BJ (cell line): ENCODE data around the gene C4orf50. TPM values are rescaled to one million over a fixed set of nuclear protein-coding genes. Genes with fewer than 3 reads are reported as not detected.

Experiments used
- CTCF ChIA-PET: fragments of 350-600 bp; formaldehyde crosslinking; extraction: SDS; loops from one replicate; lab custom pipeline; 2021; ENCODE audit warnings: antibody characterized with exemption, inconsistent platforms; lab: Yijun Ruan, JAX
- POLR2A ChIA-PET: fragments of 300-600 bp; sonication (Branson Sonifier 250); formaldehyde crosslinking; extraction: SDS; loops from one replicate; lab custom pipeline; 2021; ENCODE audit warnings: antibody characterized with exemption; lab: Charles Lee
- DNase-seq: peaks from one replicate; pipeline ENCODE4 v3.0.0-alpha.2; 2011; ENCODE audit warnings: low read depth
- H3K27me3 ChIP-seq: 2 replicates; pipeline ENCODE4 v1.6.0; 2011; ENCODE audit warnings: low read length; ENCODE audit not compliant: control insufficient read depth, insufficient read depth
- H3K36me3 ChIP-seq: 2 replicates; pipeline ENCODE4 v1.5.1; 2011; ENCODE audit warnings: low read length; ENCODE audit not compliant: control insufficient read depth, insufficient read depth
- H3K4me3 ChIP-seq: 2 replicates; pipeline ENCODE4 v1.5.1; 2011; ENCODE audit warnings: low read depth, mild to moderate bottlenecking, control low read depth, low read length
- polyA plus RNA-seq: library from polyadenylated mRNA; depleted of rRNA; stranded (reverse); fragments of >200 nt; gene quantifications from 2 replicates; pipeline ENCODE4 v1.2.3, GENCODE V29; 2011
- TF ChIP-seq, protein P1 (sequence below): IDR thresholded peaks from 2 replicates; pipeline ENCODE4 v1.5.1; 2011; ENCODE audit warnings: low read depth, mild to moderate bottlenecking, control low read depth, inconsistent platforms, low read length, moderate library complexity; ENCODE audit not compliant: insufficient read depth

The C4orf50 gene
- polyA plus RNA-seq, 1 experiment, result not detected

DNA sequence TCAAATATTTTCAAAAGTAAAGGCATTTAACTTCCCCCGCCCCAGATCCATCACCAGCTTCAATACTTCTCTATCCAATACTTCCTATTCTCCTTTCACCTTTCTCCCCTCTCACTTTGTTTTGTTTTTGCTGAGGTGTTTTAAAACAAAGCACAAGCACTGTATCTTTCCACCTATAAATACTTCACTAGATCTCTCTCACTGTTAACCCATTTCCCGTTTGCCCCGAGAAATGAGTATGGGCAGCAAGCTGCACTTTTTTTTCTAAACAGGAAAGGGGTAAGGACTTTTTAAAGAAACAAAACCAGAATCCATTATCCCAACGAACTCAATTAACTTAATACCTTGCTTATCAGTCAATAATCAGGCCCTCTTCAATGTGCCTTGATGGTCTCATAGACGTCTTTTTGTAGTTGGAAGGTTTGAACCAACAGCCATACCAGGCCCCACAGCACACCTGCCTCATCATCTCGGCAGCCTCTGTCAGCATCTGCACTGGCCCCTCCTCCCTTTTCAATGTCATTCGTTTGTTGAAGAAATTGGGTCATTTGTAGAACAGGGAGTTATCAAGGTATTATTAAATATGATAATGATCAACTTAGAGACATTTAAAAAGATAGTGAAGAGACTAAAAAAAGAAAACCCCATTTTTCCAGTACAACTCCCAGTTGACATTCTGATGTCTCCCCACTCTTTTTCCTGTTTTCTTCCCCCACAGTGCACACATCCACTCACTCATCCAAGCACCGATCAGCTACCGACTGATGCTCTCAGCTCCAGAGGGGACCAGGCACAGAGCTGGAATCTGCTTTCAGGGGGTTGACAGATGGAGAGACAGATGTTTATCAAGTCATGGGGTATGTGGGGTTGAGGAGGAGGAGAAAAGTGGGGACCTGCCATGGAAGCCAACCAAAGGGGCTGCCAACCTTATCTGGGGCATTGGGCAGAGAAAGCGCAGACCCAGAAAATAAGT, 151.1 kb downstream of the C4orf50 start:
- H3K27me3 ChIP-seq, result peaks cover 4% of the 10 kb centered on the region; the same call in 1 of the 2 replicates
- H3K4me3 ChIP-seq, result no peak overlapping the region
- no peak for DNase-seq
- ChIA-PET POLR2A (no interaction called here), CTCF (interaction anchor here (0.6 kb wide), 1 partner anchor 45 kb away, joined by 3 read pairs; no protein-coding TSS in a partner anchor)
- H3K36me3 ChIP-seq, result no peaks in the 10 kb centered on the region
- TF ChIP-seq, protein P1, sequence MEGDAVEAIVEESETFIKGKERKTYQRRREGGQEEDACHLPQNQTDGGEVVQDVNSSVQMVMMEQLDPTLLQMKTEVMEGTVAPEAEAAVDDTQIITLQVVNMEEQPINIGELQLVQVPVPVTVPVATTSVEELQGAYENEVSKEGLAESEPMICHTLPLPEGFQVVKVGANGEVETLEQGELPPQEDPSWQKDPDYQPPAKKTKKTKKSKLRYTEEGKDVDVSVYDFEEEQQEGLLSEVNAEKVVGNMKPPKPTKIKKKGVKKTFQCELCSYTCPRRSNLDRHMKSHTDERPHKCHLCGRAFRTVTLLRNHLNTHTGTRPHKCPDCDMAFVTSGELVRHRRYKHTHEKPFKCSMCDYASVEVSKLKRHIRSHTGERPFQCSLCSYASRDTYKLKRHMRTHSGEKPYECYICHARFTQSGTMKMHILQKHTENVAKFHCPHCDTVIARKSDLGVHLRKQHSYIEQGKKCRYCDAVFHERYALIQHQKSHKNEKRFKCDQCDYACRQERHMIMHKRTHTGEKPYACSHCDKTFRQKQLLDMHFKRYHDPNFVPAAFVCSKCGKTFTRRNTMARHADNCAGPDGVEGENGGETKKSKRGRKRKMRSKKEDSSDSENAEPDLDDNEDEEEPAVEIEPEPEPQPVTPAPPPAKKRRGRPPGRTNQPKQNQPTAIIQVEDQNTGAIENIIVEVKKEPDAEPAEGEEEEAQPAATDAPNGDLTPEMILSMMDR, result no peak

DNA sequence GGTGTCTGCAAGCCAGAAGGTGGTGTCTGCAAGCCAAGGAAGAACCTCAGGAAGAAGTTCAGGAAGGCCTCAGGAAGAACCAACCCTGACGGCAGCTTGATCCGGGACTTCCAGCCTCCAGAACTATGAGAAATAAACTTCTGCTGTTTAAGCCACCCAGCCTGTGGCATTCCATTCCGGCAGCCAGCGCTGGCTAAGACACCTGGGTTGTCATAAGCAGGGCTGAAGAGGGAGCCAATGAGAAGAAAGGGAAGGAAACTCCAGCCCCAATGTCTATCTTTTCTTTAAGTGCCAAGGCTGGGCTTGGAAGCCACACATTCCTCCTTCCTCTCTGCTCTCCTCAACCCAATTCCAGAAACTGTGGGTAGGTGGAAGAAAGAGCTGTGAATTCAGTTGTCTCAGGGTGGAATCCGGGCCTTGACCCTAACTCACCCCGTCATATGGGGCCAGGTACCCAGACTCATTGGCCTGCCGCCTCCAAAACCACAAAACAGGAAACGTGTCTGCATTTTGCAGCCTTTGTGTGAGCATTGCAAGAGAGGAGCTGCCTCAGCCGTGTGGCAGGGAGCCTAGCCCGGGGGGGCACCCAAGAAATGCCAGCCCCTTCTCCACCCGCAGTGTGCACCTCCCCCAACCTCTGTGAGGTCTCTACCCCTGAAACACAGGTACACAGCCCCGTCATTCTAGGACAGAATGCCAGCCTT, 152.2 kb downstream of the C4orf50 start:
- Histone ChIP-seq H3K27me3 (peaks cover 4% of the 10 kb centered on the region; the same call in 1 of the 2 replicates), H3K36me3 (no peaks in the 10 kb centered on the region), H3K4me3 (no peak overlapping the region)
- ChIA-PET POLR2A (no interaction called here), CTCF (no interaction called here)
- TF ChIP-seq, protein P1, result no peak
- no peak for DNase-seq

DNA sequence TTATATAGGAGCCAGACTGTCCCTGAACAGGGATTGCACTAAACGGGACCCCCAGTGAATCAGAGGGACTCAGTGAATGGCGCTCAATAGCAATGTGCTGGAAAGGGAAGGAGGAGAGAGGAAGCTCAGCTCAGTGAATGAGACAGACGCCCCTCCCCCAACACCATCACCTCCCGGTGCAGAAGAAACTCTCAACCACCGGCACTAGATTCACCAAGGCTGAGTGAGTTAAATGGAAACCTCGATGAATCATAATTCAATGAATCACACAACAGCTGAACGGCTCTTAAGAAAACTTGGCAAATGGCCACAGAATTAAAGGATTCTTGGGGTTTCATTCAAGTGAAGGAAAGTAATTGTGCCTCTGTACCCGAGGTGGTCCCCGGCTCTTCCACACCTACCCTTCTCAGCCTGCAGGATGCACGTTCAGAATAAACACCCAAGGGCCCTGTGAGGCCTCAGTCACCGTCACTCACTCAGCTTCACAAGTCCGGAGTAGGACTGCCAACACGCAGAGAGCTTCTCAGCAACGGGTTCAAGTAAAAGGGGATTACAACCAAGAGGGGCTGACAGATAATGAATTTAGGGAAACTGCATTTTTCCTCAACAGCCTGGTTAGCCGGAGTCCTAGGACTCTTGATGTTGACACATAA, 154.6 kb downstream of the C4orf50 start:
- ChIA-PET CTCF (interaction anchor here (1.1 kb wide), 1 partner anchor 134 kb away, joined by 3 read pairs; no protein-coding TSS in a partner anchor), POLR2A (no interaction called here)
- Histone ChIP-seq H3K36me3 (no peaks in the 10 kb centered on the region), H3K4me3 (no peak overlapping the region), H3K27me3 (peaks cover 4% of the 10 kb centered on the region; the same call in 1 of the 2 replicates)
- TF ChIP-seq, protein P1, result no peak
- DNase-seq, result peak; percentile 15

DNA sequence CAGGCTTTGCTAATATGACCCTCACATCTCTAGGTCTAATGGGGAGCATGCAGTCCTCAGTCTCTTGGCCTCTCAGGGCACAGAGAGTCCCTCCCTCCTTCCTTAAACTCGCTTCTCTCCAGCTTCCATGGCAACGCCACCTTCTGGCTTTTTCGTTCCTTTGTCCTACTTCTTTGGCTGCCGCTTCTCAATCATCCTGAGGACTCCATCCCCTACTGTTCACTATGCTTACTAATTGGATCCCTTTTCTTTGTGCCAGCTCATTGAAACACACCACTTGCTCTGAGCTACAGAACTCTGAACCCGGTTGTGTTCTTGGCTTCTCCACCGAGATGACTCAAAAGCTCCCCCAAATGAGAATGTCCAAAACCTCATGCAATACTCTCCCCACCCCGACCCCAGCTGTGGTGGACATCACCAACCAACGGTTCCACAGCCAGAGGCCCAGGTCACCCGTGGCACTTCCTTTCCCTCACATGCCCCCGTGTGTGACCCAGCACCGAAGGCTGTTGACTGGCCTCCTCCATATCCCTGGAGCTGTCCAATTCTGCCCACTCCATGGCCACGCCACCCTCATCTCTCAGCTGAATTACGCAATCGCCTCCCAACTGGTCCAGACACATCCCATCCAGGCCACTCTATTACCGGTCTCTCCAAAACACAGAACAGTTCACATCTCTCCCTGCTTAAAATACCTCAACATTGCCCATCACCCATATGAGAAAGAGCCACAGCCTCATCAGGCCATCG, 160.0 kb downstream of the C4orf50 start:
- ChIA-PET POLR2A (no interaction called here), CTCF (no interaction called here)
- TF ChIP-seq, protein P1, result no peak
- H3K36me3 ChIP-seq, result no peaks in the 10 kb centered on the region
- H3K4me3 ChIP-seq, result no peak overlapping the region
- no peaks in the 10 kb centered on the region for H3K27me3 ChIP-seq
- DNase-seq, result no peak
